Amygdala (tissue), 56 donors: ENCODE measurements around the gene PRKCD.
"Not testable (repeated sequence)": the region's sequence is repeated elsewhere in the genome, so short reads cannot be mapped to it uniquely, and the experiment has no call there.

Experiments used
- DNase-seq, 56 donors: peaks; one replicate each; lab custom pipeline; 2025; lab: John Stamatoyannopoulos, UW

PRKCD gene

DNA sequence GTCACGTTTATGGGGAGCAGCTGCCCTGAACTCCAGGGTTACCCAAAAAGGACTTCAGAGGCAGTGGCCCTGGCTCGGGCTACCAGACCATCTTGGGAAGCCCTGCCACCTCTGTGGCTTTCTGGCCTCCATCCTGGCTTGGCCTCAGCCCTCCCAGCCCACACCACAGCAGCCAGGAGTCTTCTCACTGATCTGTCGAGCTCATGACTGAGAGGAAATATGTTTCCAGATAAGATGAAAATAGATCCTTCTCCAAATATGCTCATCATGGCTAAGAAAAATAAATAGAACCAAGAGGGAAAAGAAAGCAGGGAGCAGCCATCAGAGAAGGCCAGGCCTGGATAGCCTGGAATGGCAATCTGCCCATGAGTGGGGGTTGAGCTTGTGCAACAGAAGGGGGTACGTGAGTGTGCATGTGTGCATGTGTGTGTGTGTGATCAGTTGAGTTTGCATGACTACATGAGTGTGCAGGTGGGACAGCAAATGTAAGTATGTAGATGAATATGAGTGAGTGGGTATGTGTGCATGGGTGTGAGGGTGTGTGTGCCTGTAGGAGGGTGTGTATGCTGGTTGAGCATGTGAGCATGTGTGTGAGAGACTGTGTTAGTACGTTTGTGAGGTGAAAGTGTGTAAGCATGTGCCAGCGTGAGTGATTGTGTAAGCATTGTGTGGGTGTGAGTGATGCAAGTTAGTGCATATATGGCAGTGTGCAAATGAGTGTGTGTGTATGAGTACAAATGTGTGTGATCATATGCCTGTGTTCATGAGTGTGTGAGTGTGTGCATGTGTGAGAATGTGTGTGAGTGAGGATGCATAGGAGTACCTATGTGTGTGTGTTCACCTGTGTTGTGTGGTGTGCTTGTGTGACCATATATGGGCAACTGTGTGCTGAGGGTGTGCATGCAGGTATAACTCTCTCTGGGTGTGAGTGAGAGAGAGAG is 20.8 kb upstream of the PRKCD start:
- no peak for DNase-seq

GRCh38 chr3:53140847-53141845 is 19.9 kb upstream of the PRKCD start:
- DNase-seq = peak in 2 of 56 donors; percentile 21 to 40

GRCh38 chr3:53142986-53143385 is 18.0 kb upstream of the PRKCD start:
- peak in 2 of 56 donors; percentile 16 to 38 for DNase-seq

GRCh38 chr3:53144446-53144845 is 16.6 kb upstream of the PRKCD start:
- DNase-seq = no peak

DNA sequence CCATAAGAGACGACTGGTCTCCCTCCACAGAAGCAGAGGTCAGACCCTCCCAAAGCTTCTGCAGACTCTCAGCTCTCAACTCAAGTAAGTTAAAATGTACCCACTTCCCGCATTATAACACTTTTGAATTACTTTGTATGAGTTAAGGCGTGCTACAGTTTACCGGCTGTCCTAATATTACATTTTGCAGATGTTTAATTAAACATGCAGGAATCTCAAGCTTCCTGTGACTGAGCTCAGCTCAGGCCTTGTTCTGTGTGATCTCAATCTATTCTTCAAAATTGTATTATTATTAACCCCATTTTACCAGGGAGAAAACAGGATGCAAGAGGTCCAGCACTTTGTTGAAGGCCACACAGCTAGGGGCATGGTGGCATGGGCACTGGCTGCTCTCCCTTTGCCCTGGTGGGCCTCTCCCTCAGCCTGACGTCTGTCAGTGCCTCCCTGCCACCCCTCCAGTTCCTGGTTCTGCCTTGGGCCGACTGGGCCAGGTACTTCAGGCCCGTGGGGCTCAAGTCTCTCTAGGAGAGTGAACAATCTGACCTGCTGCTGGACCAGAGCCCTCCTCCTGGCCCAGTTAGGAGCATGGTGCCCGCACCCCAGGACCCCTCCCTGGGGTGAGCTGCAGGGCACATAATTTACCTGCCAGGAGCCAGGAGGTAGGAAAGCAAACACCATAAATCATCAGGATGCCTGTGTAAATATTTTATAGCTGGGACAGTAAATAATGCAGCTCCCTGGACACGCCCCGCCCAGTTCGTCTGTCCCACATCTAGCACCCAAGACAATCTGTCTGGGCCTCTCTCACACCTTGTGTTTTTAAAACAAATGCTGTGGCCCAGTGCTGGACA is 15.9 kb upstream of the PRKCD start:
- DNase-seq = no peak

GRCh38 chr3:53145713-53146080 is 15.3 kb upstream of the PRKCD start:
- no peak for DNase-seq

DNA sequence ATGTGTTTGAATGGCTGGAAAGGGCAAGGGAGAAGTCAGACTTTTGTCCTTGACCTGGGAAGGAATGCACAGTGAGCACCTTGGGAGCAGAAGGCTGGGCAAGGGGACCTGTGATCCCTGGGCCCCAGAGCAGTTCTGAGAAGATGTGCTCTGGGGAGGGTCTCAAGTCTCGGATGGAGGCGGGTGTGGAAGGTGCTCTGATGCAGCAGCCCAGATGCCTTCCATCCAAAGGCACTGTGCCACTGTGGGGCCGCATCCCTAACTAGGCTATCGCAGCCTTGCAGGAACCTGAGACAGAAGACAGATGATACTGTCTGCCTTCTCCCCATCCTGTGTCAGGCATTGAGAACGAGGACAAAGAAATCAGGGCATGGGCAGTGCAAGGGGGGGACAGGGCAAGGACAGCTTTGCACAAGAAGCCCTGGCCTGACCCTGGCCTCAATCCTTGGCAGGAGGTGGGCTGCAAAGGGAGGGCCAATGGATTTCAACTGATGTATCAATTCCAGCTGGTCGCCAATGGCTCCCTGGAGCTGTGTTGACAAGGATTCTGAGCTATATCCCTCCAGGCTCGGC is 14.6 kb upstream of the PRKCD start:
- DNase-seq = no peak

DNA sequence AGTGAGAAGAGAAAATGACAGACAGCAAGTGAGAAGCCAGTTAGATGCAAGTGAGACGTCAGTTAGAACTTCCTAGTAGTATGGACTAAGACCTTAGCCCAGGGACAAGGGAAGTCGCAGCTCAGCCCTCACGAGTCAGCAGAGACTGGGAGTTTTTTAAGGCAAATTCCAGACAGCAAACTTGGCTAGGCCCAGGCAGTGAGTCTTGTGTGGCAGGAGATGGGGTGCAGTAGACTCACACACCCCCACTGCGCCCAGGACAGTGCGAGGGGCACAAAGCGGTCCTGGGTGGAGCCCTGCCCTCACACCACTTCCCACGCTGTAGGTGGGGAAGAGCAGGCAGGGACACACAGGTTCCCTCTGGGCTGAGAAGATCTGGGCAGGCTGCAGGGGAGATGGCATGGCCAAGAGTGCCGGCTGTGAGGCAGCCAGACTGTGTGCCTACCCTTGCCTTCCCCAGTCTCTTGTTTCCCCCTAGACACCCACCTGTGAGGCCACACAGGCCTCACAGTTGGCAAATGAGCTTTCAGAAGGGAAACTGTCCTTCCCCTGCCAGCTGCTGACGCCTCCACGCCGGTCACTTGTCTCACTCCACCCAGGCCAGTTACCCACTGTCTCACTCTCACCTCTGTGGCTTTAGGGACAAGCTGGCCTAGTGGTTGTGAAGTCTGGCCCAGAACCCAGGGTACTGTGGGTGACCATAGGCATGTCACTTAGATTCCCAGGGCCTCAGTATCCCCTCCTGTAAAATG is 13.7 kb upstream of the PRKCD start:
- no peak for DNase-seq

DNA sequence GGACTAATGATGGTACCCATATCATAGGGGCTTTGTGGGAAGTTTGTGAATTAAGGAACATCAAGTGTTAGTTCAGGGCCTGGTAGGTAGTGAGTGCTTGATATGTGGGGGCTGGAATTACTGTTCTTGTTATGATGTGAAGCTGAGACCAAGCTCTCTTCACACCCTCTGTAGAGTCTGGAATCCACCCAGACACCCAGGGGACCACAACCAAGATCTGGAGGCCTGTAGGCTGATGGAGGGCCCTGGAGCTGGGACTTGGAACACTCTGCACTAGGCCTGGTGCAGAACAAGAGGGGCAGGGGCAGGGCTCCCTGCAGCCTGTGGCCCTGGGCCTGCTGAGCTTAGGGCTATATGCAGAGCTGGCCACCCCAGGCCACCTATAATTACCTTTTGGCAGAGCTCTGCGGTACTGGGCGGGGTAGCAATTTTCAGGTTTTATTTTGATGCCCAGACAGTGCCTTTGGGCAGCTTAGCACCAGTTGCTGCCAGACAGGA is 13.1 kb upstream of the PRKCD start:
- DNase-seq = no peak

- no peak for DNase-seq
Measured at GRCh38 chr3:53149006-53149690, 11.9 kb upstream of the PRKCD start.

- DNase-seq = no peak
Measured at GRCh38 chr3:53149699-53150098, 11.3 kb upstream of the PRKCD start.

DNA sequence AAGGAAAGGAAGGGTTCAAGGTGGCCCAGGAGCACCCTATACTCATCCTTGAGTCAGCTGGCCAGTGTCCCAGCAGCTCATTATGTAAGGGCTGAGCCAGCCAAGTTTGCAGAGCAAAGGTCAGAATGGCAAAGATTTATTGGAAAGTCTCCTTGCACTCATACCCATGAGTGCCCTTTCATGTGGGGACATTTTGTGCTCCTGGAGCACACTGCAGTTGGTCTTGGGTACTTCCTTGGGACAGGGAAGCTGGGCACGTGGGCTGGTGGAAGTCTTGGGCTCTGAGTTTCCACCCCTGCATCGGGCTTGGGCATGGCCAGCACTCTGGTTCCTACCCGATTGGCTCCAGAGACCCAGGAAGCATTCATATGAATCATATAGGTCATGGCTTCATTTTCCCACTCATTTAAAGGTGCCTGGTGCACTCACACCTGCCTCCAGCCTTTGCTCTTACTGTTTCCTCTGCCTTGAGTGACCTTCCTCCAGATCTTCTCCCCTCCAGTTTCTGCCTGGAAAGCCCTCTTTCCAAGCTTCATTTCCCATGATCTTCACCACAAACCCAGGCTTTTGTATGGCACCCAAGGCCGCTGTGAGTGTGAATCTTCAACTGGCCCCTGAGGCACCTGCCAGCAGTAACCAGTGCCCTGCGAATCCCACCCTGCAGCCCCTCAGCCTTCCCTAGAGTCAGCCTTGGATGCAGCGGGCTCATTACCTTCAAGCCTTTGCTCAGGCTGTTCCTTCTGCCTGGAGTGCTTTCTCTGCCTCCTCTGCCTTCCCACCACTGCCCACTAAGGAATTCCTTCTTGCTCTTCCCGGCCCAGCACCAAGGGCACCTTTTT is 10.5 kb upstream of the PRKCD start:
- no peak for DNase-seq

DNA sequence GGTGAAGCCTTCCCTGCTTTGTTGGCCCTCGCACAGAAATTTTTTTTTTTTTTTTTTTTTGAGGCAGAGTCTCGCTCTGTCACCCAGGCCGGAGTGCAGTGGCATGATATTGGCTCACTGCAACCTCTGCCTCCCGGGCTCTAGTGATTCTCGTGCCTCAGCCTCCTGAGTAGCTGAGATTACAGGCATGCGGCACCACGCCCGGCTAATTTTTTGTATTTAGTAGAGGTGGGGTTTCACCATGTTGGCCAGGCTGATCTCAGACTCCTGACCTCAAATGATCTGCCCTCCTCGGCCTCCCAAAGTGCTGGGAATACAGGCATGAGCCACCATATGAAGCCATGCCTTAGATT is 9.9 kb upstream of the PRKCD start:
- not testable (repeated sequence) for DNase-seq

DNA sequence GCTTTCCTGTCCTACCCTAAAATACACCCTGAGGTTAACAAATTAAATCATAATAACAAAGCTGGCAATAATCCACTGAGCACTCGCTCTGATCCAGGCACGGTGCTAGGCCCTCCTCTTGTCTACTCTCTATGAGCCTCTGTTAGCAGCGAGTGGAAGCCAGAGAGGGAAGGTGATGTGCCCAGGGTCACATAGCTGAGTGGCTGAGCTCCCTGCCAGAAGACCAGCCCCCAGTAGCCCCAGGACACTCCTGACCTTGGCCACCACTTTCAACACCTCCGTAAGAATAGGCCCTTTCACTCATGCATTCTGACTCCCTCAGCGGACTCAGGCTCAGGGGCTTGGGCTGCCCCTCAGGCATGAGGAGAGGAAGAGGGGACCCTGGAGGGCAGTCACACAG is 9.5 kb upstream of the PRKCD start:
- DNase-seq = no peak

- DNase-seq = no peak
Measured at GRCh38 chr3:53151870-53152660, 8.9 kb upstream of the PRKCD start.

- no peak for DNase-seq
Measured at GRCh38 chr3:53153264-53153823, 7.7 kb upstream of the PRKCD start.
